Measurements from ENCODE around the gene GARIN5B. TPM values are rescaled to one million over a fixed set of nuclear protein-coding genes. Genes with fewer than 3 reads are reported as not detected.

Gene GARIN5B
- total and polyA plus RNA-seq, 2 of the 8 experiments (the other 6 are each of a cell fraction or from before 2014, with no cell fraction given) = 0.03 TPM; not detected in 1

GRCh38 chr19:55402509-55402908 is 39.4 kb upstream of the GARIN5B start:
- Histone ChIP-seq H2BK20ac (ENCODE audit: low read length) (no peak overlapping the region), H2BK15ac (ENCODE audit: low read length) (no peak overlapping the region), H3K27me3 (replicated peaks in 1 of 4; ENCODE audit: control insufficient read depth in 3 of 4, extremely low read depth in 1 of 4, insufficient read depth in 3 of 4, low read length in 3 of 4) (no peaks in the 10 kb centered on the region), H4K20me1 (replicated peaks in 1 of 2; ENCODE audit: control insufficient read depth in 1 of 2, insufficient read depth in 2 of 2, low read length in 2 of 2) (peaks cover 39 to 42% of the 10 kb centered on the region in 2 experiments), H3K4me3 (ENCODE audit: extremely low read depth in 1 of 4, insufficient read depth in 2 of 4, low read depth in 3 of 4, low read length in 4 of 4) (no peak overlapping the region), H2AK5ac (ENCODE audit: low read depth, low read length) (no peak overlapping the region), H2AFZ (ENCODE audit: low read length) (no peak overlapping the region), H2BK5ac (ENCODE audit: low read depth, low read length) (no peak overlapping the region), H3K18ac (ENCODE audit: extremely low read depth, low read length) (no peak overlapping the region), H3K56ac (replicated peaks; ENCODE audit: insufficient read length, low read depth, low read length) (no peak overlapping the region), H3K27ac (ENCODE audit: low read depth, low read length) (no peak overlapping the region), H3K4me1 (replicated peaks in 1 of 4; ENCODE audit: control insufficient read depth in 3 of 4, insufficient read depth in 4 of 4, low read length in 3 of 4) (peaks cover 0 to 15% (median 8%) of the 10 kb centered on the region in 4 experiments; a peak in 6 of 7 replicates), H4K5ac (ENCODE audit: insufficient read length, low read depth, low read length) (no peak overlapping the region), H4K91ac (replicated peaks; ENCODE audit: insufficient read length, low read length) (no peak overlapping the region), H3K9ac (replicated peaks in 1 of 4; ENCODE audit: extremely low read depth in 1 of 4, low read depth in 3 of 4, low read length in 3 of 4) (no peak overlapping the region), H3K23ac (ENCODE audit: insufficient read length) (no peak overlapping the region), H2BK120ac (replicated peaks; ENCODE audit: low read depth, low read length) (no peak overlapping the region), H3K4ac (replicated peaks; ENCODE audit: insufficient read length, low read depth, low read length) (no peak overlapping the region), H3K4me2 (ENCODE audit: insufficient read depth in 1 of 2, low read depth in 2 of 2, low read length in 2 of 2) (no peak overlapping the region), H3K14ac (ENCODE audit: insufficient read length) (no peak overlapping the region), H3K23me2 (ENCODE audit: low read depth, low read length) (peaks cover 13% of the 10 kb centered on the region), H3K79me2 (ENCODE audit: control insufficient read depth in 1 of 2, insufficient read depth in 2 of 2, low read length in 2 of 2) (peaks cover 12 to 33% of the 10 kb centered on the region in 2 experiments), H4K8ac (ENCODE audit: extremely low read depth, insufficient read depth, low read length) (no peak overlapping the region), H2BK12ac (ENCODE audit: low read depth, low read length) (no peak overlapping the region), H3K79me1 (ENCODE audit: low read depth, low read length) (peaks cover 13% of the 10 kb centered on the region), H3K9me3 (ENCODE audit: insufficient read depth in 2 of 2, low read depth in 1 of 2, low read length in 1 of 2) (no peaks in the 10 kb centered on the region), H3K36me3 (ENCODE audit: control insufficient read depth in 2 of 4, insufficient read depth in 4 of 4, low read length in 3 of 4) (peaks cover 27 to 63% (median 50%) of the 10 kb centered on the region in 4 experiments)
- ChIA-PET CTCF (ENCODE audit: partially characterized antibody) (interaction anchor here (0.8 to 5.6 kb wide), 5 partner anchors 13 to 61 kb away, joined by 3 to 39 read pairs (median 5); no protein-coding TSS in a partner anchor), POLR2A (ENCODE audit: partially characterized antibody) (interaction anchor here (0.8 to 34.6 kb wide), 12 partner anchors 8 to 313 kb away, joined by 3 to 874 read pairs (median 3); partner anchors contain the start of genes RPL28, SSC5D, TMEM238 and UBE2S)
- TF ChIP-seq CBX8 (IDR thresholded peaks at IDR 0.05; ENCODE audit: borderline replicate concordance, low read depth, low read length) = no peak
- TF ChIP-seq RFX5 (IDR thresholded peaks at IDR 0.05; ENCODE audit: borderline replicate concordance, low read depth, low read length) = no peak
- no peak for TF ChIP-seq E2F6 (IDR thresholded peaks at IDR 0.05)
- no peak for TF ChIP-seq TBP (IDR thresholded peaks at IDR 0.05; ENCODE audit: low read depth, low read length)
- TF ChIP-seq ATF3 (IDR thresholded peaks at IDR 0.05; ENCODE audit: insufficient read depth, low read depth, low read length) = no peak
- TF ChIP-seq RXRA (IDR thresholded peaks at IDR 0.05; ENCODE audit: insufficient read depth, low read depth, low read length) = no peak
- TF ChIP-seq ASH2L (IDR thresholded peaks at IDR 0.05; ENCODE audit: low read length) = no peak
- no peak for TF ChIP-seq EZH2 (IDR thresholded peaks at IDR 0.05; ENCODE audit: low read depth, low read length, severe bottlenecking)
- no peak for TF ChIP-seq BCL11A (IDR thresholded peaks at IDR 0.05; ENCODE audit: low read depth in 2 of 2, low read length in 2 of 2)
- WGBS, 2 experiments (ENCODE audit: extremely low coverage in 1 of 2, insufficient coverage in 1 of 2, insufficient read length in 1 of 2, insufficient replicate concordance in 2 of 2, low coverage in 1 of 2, low lambda C conversion rate in 2 of 2, missing lambda C conversion rate in 1 of 2) = 76% methylated on average over 2 of the region's 2 CpGs; no CpG with 5 or more reads in 1 of the 2 experiments
- DNase-seq (ENCODE audit: low read depth in 1 of 2, low spot score in 2 of 2) (no peak), FAIRE-seq (no peak)

All from H1 (cell line).